Peyer's patch (tissue), 4 donors: ENCODE measurements around the gene EDIL3. TPM values are rescaled to one million over a fixed set of nuclear protein-coding genes. Genes with fewer than 3 reads are reported as not detected.
"Not testable (repeated sequence)": the region's sequence is repeated elsewhere in the genome, so short reads cannot be mapped to it uniquely, and the experiment has no call there.

Source experiments
- DNase-seq, 3 donors: peaks; one replicate each; pipeline ENCODE4 v3.0.0-alpha.2; 2017 to 2019
- H3K27ac ChIP-seq, 4 donors: fragments of 200-600 bp; sonication (generic); one replicate each; pipeline ENCODE4 v1.5.1; 2016 to 2019
- H3K27me3 ChIP-seq, 2 donors: fragments of 200-600 bp; sonication (generic); one replicate each; pipeline ENCODE4 v1.5.1; 2019
- H3K36me3 ChIP-seq, 3 donors: fragments of 200-600 bp; sonication (generic); one replicate each; pipeline ENCODE4 v1.5.1; 2016 to 2019
- H3K4me1 ChIP-seq, 4 donors: fragments of 200-600 bp; sonication (generic); one replicate each; pipeline ENCODE4 v1.5.1; 2016 to 2019
- H3K4me3 ChIP-seq, 4 donors: fragments of 200-600 bp; sonication (generic); 1 replicate in 3 of 4; 2 replicates in 1 of 4; pipeline ENCODE4 v1.5.1; 2016 to 2019; ENCODE audit warnings: mild to moderate bottlenecking in 1 of 4
- H3K9me3 ChIP-seq, 4 donors: fragments of 200-600 bp; sonication (generic); one replicate each; pipeline ENCODE4 v1.5.1; 2016 to 2019; ENCODE audit warnings: mild to moderate bottlenecking in 1 of 4
- CTCF ChIP-seq, 6 experiments: fragments of 450-650 bp in 4 of 6; fragments of 200-600 bp in 2 of 6; sonication (generic) in 1 of 6; IDR thresholded peaks; one replicate each; pipeline ENCODE4 v1.5.1; 2017 to 2019; ENCODE audit warnings: antibody characterized with exemption in 6 of 6, mild to moderate bottlenecking in 3 of 6, moderate library complexity in 1 of 6
- POLR2A ChIP-seq, 2 donors: fragments of 450-650 bp; IDR thresholded peaks; one replicate each; pipeline ENCODE4 v1.5.1; 2017; ENCODE audit warnings: antibody characterized with exemption in 2 of 2, mild to moderate bottlenecking in 2 of 2, moderate library complexity in 2 of 2
- total RNA-seq, 4 donors: library from RNA; depleted of rRNA; stranded (reverse); fragments of >200 nt; gene quantifications; one replicate each; pipeline ENCODE4 v1.1.0, GENCODE V29; 2016

The EDIL3 gene
- total RNA-seq, 4 donors from 2014 or later: 6.0 to 18.2 (median 6.4) TPM

GRCh38 chr5:84058561-84058960, 326.1 kb downstream of the EDIL3 start:
- H3K27me3 ChIP-seq: no peaks in the 10 kb centered on the region
- H3K9me3 ChIP-seq: no peaks in the 10 kb centered on the region
- H3K4me1 ChIP-seq: no peaks in the 10 kb centered on the region
- no peak overlapping the region for H3K27ac ChIP-seq
- DNase-seq: no peak
- no peaks in the 10 kb centered on the region for H3K36me3 ChIP-seq
- H3K4me3 ChIP-seq: no peak overlapping the region
- TF ChIP-seq POLR2A (IDR thresholded peaks at IDR 0.05) (no peak), CTCF (IDR thresholded peaks at IDR 0.05) (no peak)

- H3K27ac ChIP-seq: no peak overlapping the region
- no peak overlapping the region for H3K4me3 ChIP-seq
- H3K9me3 ChIP-seq: no peaks in the 10 kb centered on the region
- no peak for DNase-seq
- H3K4me1 ChIP-seq: no peaks in the 10 kb centered on the region
- no peaks in the 10 kb centered on the region for H3K27me3 ChIP-seq
- no peaks in the 10 kb centered on the region for H3K36me3 ChIP-seq
- TF ChIP-seq CTCF (IDR thresholded peaks at IDR 0.05) (no peak), POLR2A (IDR thresholded peaks at IDR 0.05) (no peak)
Observed at GRCh38 chr5:84057211-84057610, 327.5 kb downstream of the EDIL3 start.

GRCh38 chr5:84045964-84046363, 338.7 kb downstream of the EDIL3 start:
- Histone ChIP-seq H3K4me3 (no peak overlapping the region), H3K27me3 (no peaks in the 10 kb centered on the region), H3K4me1 (no peaks in the 10 kb centered on the region), H3K27ac (no peak overlapping the region), H3K9me3 (no peaks in the 10 kb centered on the region), H3K36me3 (no peaks in the 10 kb centered on the region)
- no peak for DNase-seq
- TF ChIP-seq CTCF (IDR thresholded peaks at IDR 0.05): no peak
- TF ChIP-seq POLR2A (IDR thresholded peaks at IDR 0.05): no peak

GRCh38 chr5:84036842-84037241, 347.8 kb downstream of the EDIL3 start:
- Histone ChIP-seq H3K27ac (no peak overlapping the region), H3K27me3 (no peaks in the 10 kb centered on the region), H3K4me3 (no peak overlapping the region), H3K4me1 (no peaks in the 10 kb centered on the region), H3K36me3 (no peaks in the 10 kb centered on the region), H3K9me3 (no peaks in the 10 kb centered on the region)
- no peak for TF ChIP-seq POLR2A (IDR thresholded peaks at IDR 0.05)
- TF ChIP-seq CTCF (IDR thresholded peaks at IDR 0.05): no peak
- no peak for DNase-seq

GRCh38 chr5:84032324-84032723, 352.4 kb downstream of the EDIL3 start:
- DNase-seq: no peak
- Histone ChIP-seq H3K27ac (no peak overlapping the region), H3K4me3 (no peak overlapping the region), H3K36me3 (no peaks in the 10 kb centered on the region), H3K4me1 (no peaks in the 10 kb centered on the region), H3K9me3 (no peaks in the 10 kb centered on the region), H3K27me3 (no peaks in the 10 kb centered on the region)
- no peak for TF ChIP-seq POLR2A (IDR thresholded peaks at IDR 0.05)
- TF ChIP-seq CTCF (IDR thresholded peaks at IDR 0.05): no peak

GRCh38 chr5:84028093-84028492, 356.6 kb downstream of the EDIL3 start:
- H3K36me3 ChIP-seq: no peaks in the 10 kb centered on the region
- H3K27ac ChIP-seq: no peak overlapping the region
- H3K4me3 ChIP-seq: no peak overlapping the region
- DNase-seq: no peak
- TF ChIP-seq CTCF (IDR thresholded peaks at IDR 0.05): no peak
- TF ChIP-seq POLR2A (IDR thresholded peaks at IDR 0.05): no peak
- no peaks in the 10 kb centered on the region for H3K27me3 ChIP-seq
- H3K9me3 ChIP-seq: no peaks in the 10 kb centered on the region
- H3K4me1 ChIP-seq: no peaks in the 10 kb centered on the region

GRCh38 chr5:84018521-84018920, 366.2 kb downstream of the EDIL3 start:
- not testable (repeated sequence) for H3K27ac ChIP-seq, DNase-seq

More at GRCh38 chr5:84018521-84018920, 366.2 kb downstream of the EDIL3 start:
- not testable (repeated sequence) for H3K27me3 ChIP-seq, H3K4me1 ChIP-seq, H3K36me3 ChIP-seq, H3K9me3 ChIP-seq, H3K4me3 ChIP-seq
